ENCODE data around the gene NR1H3.

The NR1H3 gene

GRCh38 chr11:47270331-47271271 is 12.8 kb downstream of the NR1H3 start:
- no peak for DNase-seq

- DNase-seq = no peak
These were observed 13.5 kb downstream of the NR1H3 start for GRCh38 chr11:47271328-47271727.

- no peak for DNase-seq
These were observed 14.3 kb downstream of the NR1H3 start for GRCh38 chr11:47271961-47272661.

GRCh38 chr11:47272706-47273105 is 14.9 kb downstream of the NR1H3 start:
- DNase-seq = no peak

- DNase-seq = no peak
These were observed 16.9 kb downstream of the NR1H3 start for GRCh38 chr11:47274495-47275235.

- DNase-seq = no peak
These were observed 19.1 kb downstream of the NR1H3 start for GRCh38 chr11:47276923-47277322.

GRCh38 chr11:47278058-47278457 is 20.3 kb downstream of the NR1H3 start:
- DNase-seq = no peak

- DNase-seq = no peak
These were observed 21.0 kb downstream of the NR1H3 start for GRCh38 chr11:47278769-47279168.

- DNase-seq = no peak
These were observed 22.3 kb downstream of the NR1H3 start for GRCh38 chr11:47280099-47280498.

- DNase-seq = no peak
These were observed 23.1 kb downstream of the NR1H3 start for GRCh38 chr11:47280860-47281259.

GRCh38 chr11:47282462-47282861 is 24.7 kb downstream of the NR1H3 start:
- DNase-seq = no peak

GRCh38 chr11:47284151-47284550 is 26.4 kb downstream of the NR1H3 start:
- DNase-seq = no peak

GRCh38 chr11:47285969-47286770 is 28.4 kb downstream of the NR1H3 start:
- DNase-seq = no peak

GRCh38 chr11:47288066-47288465 is 30.3 kb downstream of the NR1H3 start:
- no peak for DNase-seq

GRCh38 chr11:47289856-47290255 is 32.1 kb downstream of the NR1H3 start:
- DNase-seq = no peak

- DNase-seq = no peak
These were observed 37.6 kb downstream of the NR1H3 start for GRCh38 chr11:47295385-47295784.

GRCh38 chr11:47296045-47296444 is 38.2 kb downstream of the NR1H3 start:
- no peak for DNase-seq

GRCh38 chr11:47299078-47299477 is 41.3 kb downstream of the NR1H3 start:
- DNase-seq = no peak

- DNase-seq = no peak
These were observed 45.1 kb downstream of the NR1H3 start for GRCh38 chr11:47302853-47303252.

GRCh38 chr11:47305734-47306483 is 48.1 kb downstream of the NR1H3 start:
- no peak for DNase-seq

- no peak for DNase-seq
These were observed 48.7 kb downstream of the NR1H3 start for GRCh38 chr11:47306484-47306844.
